ENCODE results near the gene RAP1GDS1.

GRCh38 chr4:98242063-98242462 is 19.1 kb upstream of the RAP1GDS1 start:
- no peak for TF ChIP-seq EZH2 (IDR thresholded peaks at IDR 0.05; ENCODE audit: insufficient read depth, poor library complexity, severe bottlenecking)
- no peak for TF ChIP-seq EZH2phosphoT487 (IDR thresholded peaks at IDR 0.05; ENCODE audit: insufficient read depth, low read depth)
